Psoas muscle (tissue), 8 donors: ENCODE measurements around the gene PRKRIP1. TPM values are rescaled to one million over a fixed set of nuclear protein-coding genes. Genes with fewer than 3 reads are reported as not detected.

Experiments used
- ATAC-seq, 4 donors: fragments of 200-7000 bp; cut with Tn5 transposase; one replicate each; pipeline ENCODE4 v1.9.1; 2020; ENCODE audit warnings: moderate library complexity in 3 of 4, mild to moderate bottlenecking in 2 of 4
- DNase-seq, 2 donors: peaks; one replicate each; pipeline ENCODE4 v3.0.0-alpha.2; 2020
- H3K27ac ChIP-seq: fragments of 200-600 bp; one replicate; pipeline ENCODE4 v1.8.0; 2022
- H3K27me3 ChIP-seq, 3 donors: fragments of 200-600 bp in 1 of 3; one replicate each; pipeline versions ENCODE4 v1.6.1 to v1.8.0; 2013 to 2022; ENCODE audit warnings: low read length in 2 of 3, mild to moderate bottlenecking in 2 of 3, moderate library complexity in 1 of 3; ENCODE audit not compliant: insufficient read depth in 3 of 3
- H3K36me3 ChIP-seq, 2 donors: fragments of 200-600 bp in 1 of 2; one replicate each; pipeline versions ENCODE4 v1.6.1 to v1.8.0; 2013 to 2022; ENCODE audit warnings: low read depth in 1 of 2, mild to moderate bottlenecking in 1 of 2, moderate library complexity in 1 of 2; ENCODE audit not compliant: insufficient read depth in 1 of 2
- H3K4me1 ChIP-seq: fragments of 200-600 bp; one replicate; pipeline ENCODE4 v1.8.0; 2022
- H3K4me3 ChIP-seq: fragments of 200-600 bp; one replicate; pipeline ENCODE4 v1.8.0; 2022; ENCODE audit warnings: mild to moderate bottlenecking
- H3K9me3 ChIP-seq: fragments of 200-600 bp; one replicate; pipeline ENCODE4 v1.8.0; 2022
- WGBS, 3 donors: extraction: QIAGEN DNeasy Blood & Tissue Kit; methylation state at CpG; one replicate each; pipeline versions ENCODE4 v1.1.6 to v1.1.7; 2013; 5-methylcytosine and 5-hydroxymethylcytosine counted together
- intact Hi-C, 2 donors: fragments of 100-400 bp; cut with DNase I; formaldehyde crosslinking; loops; one replicate each; pipeline versions ENCODE4 v1.11.0 to v1.14.2; 2022
- polyA plus RNA-seq, 3 donors: library from polyadenylated mRNA; stranded (reverse); fragments of 200-250 nt; gene quantifications; one replicate each; pipeline ENCODE4 v1.2.3, GENCODE V29; 2013
- total RNA-seq, 4 donors: library from RNA; stranded (reverse); fragmentation: NEBNext Ultra II Directional in 2 of 4; extraction: Animal tissue kit (Norgen Biotek cat#: 25700) in 2 of 4; gene quantifications; one replicate each; pipeline versions ENCODE4 v1.2.1 to v1.2.4, GENCODE V29; 2021 to 2023
- TF ChIP-seq, protein P1 (sequence below): fragments of 200-600 bp; IDR thresholded peaks from one replicate; pipeline ENCODE4 v1.8.0; 2022; ENCODE audit warnings: antibody characterized with exemption
- donor health status: healthy with polysubstance abuse.
- donor health status: DM: no; HTN: no; CAD: no; lungs with moderate emphysema.
- donor health status: Bipolar disorder and iron deficiency.
- donor health status: healthy.
- donor health status: DM: yes; HTN: yes; CAD: no.
- donor health status: DM: no; HTN: no; CAD: no.
- donor health status: DM: no; HTN: no; CAD: no.
- donor health status: DM: yes; HTN: yes; CAD: no.

PRKRIP1 gene
- total and polyA plus RNA-seq, 7 donors, result 9.7 to 20.4 (median 15.8) TPM

DNA sequence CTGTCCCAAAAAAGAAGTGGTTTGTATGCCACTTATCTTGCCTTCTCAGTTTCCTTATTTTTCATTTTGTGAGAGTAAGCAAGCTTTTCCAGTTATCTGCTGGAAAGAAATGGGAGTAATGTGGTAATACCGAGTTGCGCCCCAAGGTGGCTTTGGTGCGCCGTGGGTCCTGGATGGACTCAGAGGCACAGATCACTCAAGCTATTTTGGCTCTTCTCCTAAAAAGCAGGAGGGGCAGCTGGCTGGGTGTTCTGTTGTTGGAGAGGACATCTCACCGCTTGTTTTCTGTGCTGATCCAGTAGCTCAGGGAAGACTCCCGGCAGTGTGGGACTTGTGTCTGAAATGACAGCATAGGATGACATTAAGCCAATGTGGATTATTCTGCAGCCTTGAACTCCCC lies 16.4 kb downstream of the PRKRIP1 start:
- H3K27me3 ChIP-seq, result no peaks in the 10 kb centered on the region
- H3K9me3 ChIP-seq, result no peaks in the 10 kb centered on the region
- intact Hi-C loops, result loop anchor here (5.0 kb wide), 2 partner anchors 40 to 50 kb away; partner anchors contain the start of genes ALKBH4 (in 1 of the 2) and LRWD1 (in 1 of the 2)
- peaks cover 10% of the 10 kb centered on the region for H3K4me1 ChIP-seq
- DNase-seq (peak; percentile 54 to 71), ATAC-seq (peak; percentile 91 to 96 (median 94))
- H3K36me3 ChIP-seq, result peaks cover 4 to 93% of the 10 kb centered on the region in 2 donors
- TF ChIP-seq, protein P1, sequence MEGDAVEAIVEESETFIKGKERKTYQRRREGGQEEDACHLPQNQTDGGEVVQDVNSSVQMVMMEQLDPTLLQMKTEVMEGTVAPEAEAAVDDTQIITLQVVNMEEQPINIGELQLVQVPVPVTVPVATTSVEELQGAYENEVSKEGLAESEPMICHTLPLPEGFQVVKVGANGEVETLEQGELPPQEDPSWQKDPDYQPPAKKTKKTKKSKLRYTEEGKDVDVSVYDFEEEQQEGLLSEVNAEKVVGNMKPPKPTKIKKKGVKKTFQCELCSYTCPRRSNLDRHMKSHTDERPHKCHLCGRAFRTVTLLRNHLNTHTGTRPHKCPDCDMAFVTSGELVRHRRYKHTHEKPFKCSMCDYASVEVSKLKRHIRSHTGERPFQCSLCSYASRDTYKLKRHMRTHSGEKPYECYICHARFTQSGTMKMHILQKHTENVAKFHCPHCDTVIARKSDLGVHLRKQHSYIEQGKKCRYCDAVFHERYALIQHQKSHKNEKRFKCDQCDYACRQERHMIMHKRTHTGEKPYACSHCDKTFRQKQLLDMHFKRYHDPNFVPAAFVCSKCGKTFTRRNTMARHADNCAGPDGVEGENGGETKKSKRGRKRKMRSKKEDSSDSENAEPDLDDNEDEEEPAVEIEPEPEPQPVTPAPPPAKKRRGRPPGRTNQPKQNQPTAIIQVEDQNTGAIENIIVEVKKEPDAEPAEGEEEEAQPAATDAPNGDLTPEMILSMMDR, result peak; percentile 61
- H3K27ac ChIP-seq, result no peak overlapping the region
- 20 to 38% (median 22%) methylated on average over 6 of the region's 6 CpGs for WGBS, 3 donors
- no peak overlapping the region for H3K4me3 ChIP-seq

DNA sequence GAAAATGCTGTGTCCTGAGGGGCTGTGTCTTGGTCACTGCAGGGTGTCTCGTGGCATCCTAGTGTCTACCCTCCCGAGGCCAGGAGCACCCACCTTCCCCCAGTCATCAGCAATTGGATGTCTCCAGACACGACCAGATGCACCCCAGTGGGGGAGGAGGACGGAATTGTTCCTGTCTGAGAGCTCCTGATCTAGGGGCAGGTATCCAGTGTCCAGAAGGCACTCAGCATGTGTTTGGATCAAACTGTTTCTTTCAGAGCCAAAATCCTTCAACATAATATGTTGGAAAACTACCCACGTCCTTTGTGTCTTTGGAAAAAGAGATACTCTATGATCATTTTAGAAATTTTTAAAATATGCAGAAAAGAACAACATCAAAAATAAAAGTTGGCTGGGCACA lies 16.9 kb downstream of the PRKRIP1 start:
- peak in 1 of 4 donors; percentile 8 for ATAC-seq
- H3K27me3 ChIP-seq, result no peaks in the 10 kb centered on the region
- intact Hi-C loops, result loop anchor here (5.0 kb wide), 2 partner anchors 39 to 49 kb away; partner anchors contain the start of genes ALKBH4 (in 1 of the 2) and LRWD1 (in 1 of the 2)
- 40 to 60% (median 53%) methylated on average over 5 of the region's 5 CpGs for WGBS, 3 donors
- no peak overlapping the region for H3K4me3 ChIP-seq
- no peak for DNase-seq
- peaks cover 10% of the 10 kb centered on the region for H3K4me1 ChIP-seq
- peaks cover 4 to 93% of the 10 kb centered on the region in 2 donors for H3K36me3 ChIP-seq
- H3K9me3 ChIP-seq, result no peaks in the 10 kb centered on the region
- no peak overlapping the region for H3K27ac ChIP-seq
- TF ChIP-seq, protein P1, result no peak

DNA sequence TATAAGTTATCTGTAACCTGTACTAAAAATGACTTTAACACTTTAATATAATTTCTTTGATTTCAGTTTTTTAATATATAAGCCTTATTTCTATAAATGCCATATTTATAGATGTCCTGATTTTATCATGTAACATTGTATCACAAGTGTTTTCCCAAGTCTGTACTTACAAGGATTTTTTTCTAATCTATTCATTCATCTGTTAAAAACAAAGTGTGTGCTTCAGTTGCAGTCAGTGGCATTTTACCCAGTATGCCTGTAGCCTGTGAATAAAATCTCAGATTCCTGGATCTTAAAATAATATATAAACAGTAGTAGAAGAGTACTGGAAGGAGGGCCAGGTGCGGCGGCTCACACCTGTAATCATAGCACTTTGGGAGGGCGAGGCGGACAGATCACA lies 17.4 kb downstream of the PRKRIP1 start:
- Histone ChIP-seq H3K9me3 (no peaks in the 10 kb centered on the region), H3K36me3 (peaks cover 0 to 93% of the 10 kb centered on the region in 2 donors), H3K4me1 (peaks cover 10% of the 10 kb centered on the region), H3K27ac (no peak overlapping the region), H3K27me3 (no peaks in the 10 kb centered on the region), H3K4me3 (no peak overlapping the region)
- ATAC-seq (no peak), DNase-seq (no peak)
- TF ChIP-seq, protein P1, result no peak
- intact Hi-C loops, result loop anchor here (5.0 kb wide), 2 partner anchors 39 to 49 kb away; partner anchors contain the start of genes ALKBH4 (in 1 of the 2) and LRWD1 (in 1 of the 2)
- 91 to 98% (median 97%) methylated on average over 4 of the region's 4 CpGs for WGBS, 3 donors

DNA sequence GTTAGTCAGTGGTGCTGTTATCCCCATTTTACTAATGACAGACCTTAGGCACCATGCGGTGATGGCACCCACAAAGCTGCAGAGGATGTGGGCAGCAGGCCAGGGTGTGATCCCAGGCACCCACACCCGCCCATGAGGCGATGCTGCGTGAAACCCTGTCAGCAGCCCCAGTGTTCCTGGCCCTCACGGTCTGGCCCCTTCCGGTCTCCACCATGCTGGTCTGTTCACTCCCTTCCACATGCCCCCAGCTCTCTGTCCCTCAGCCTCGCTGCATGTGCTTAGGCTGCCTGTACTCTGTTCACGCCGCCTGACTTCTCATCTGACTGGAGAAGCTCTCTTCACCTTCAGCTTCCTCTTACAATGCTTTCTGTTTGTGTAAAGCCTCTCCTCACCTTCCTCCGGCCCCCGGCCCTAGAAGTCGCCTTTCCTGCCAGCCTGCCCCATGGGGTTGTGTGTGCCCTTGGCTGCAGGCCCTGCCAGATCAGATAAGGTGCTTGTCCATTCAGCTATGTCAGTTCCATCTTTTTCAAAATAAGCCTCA lies 19.6 kb downstream of the PRKRIP1 start:
- ATAC-seq, result no peak
- 86 to 92% (median 87%) methylated on average over 12 of the region's 12 CpGs for WGBS, 3 donors

More for the DNA sequence above, 19.6 kb downstream of the PRKRIP1 start:
- Histone ChIP-seq H3K36me3 (peaks cover 0 to 84% of the 10 kb centered on the region in 2 donors), H3K27me3 (no peaks in the 10 kb centered on the region), H3K4me3 (no peak overlapping the region), H3K9me3 (no peaks in the 10 kb centered on the region), H3K4me1 (peaks cover 10% of the 10 kb centered on the region), H3K27ac (no peak overlapping the region)
- TF ChIP-seq, protein P1, result no peak
- intact Hi-C loops, result no loop called here
- DNase-seq, result no peak
